Gastroesophageal sphincter (tissue), 3 donors: ENCODE measurements around the gene CLSTN2.

Experiments used
- CTCF ChIP-seq, 4 experiments: fragments of 200-600 bp in 2 of 4; fragments of 450-650 bp in 2 of 4; sonication (generic) in 1 of 4; IDR thresholded peaks; one replicate each; pipeline ENCODE4 v1.5.1; 2017 to 2019; ENCODE audit warnings: antibody characterized with exemption in 4 of 4, mild to moderate bottlenecking in 2 of 4, moderate library complexity in 2 of 4
- POLR2AphosphoS5 ChIP-seq: sonication (generic); formaldehyde crosslinking; IDR thresholded peaks from one replicate; pipeline ENCODE4 v1.6.1; 2017; ENCODE audit warnings: antibody characterized with exemption

GRCh38 chr3:139948898-139949297 is 13.9 kb downstream of the CLSTN2 start:
- TF ChIP-seq CTCF (IDR thresholded peaks at IDR 0.05) (no peak), POLR2AphosphoS5 (no peak)
